ENCODE data around the gene CLEC18B.
"Not testable (repeated sequence)": the region's sequence is repeated elsewhere in the genome, so short reads cannot be mapped to it uniquely, and the experiment has no call there.

The CLEC18B gene

GRCh38 chr16:74413920-74414319 is 7.4 kb downstream of the CLEC18B start:
- not testable (repeated sequence) for H2BK120ac ChIP-seq (ENCODE audit: low read depth, low read length); H2BK12ac ChIP-seq (ENCODE audit: low read length in 2 of 2); H3K23ac ChIP-seq (ENCODE audit: low read length in 2 of 2); H3K14ac ChIP-seq (ENCODE audit: low read length in 2 of 2); H3K27me3 ChIP-seq (ENCODE audit: control insufficient read depth in 1 of 2, insufficient read depth in 1 of 2, low read length in 2 of 2); H4K8ac ChIP-seq (ENCODE audit: low read length); H3K4me2 ChIP-seq (ENCODE audit: low read length, poor library complexity, severe bottlenecking); H3K4me1 ChIP-seq (ENCODE audit: control insufficient read depth, insufficient read depth, low read depth, low read length); DNase-seq; H3K36me3 ChIP-seq (ENCODE audit: control insufficient read depth in 1 of 2, insufficient read depth in 2 of 2, low read depth in 1 of 2, low read length in 2 of 2); H3K4me3 ChIP-seq (ENCODE audit: insufficient read depth in 1 of 2, low read depth in 1 of 2, low read length in 2 of 2); H2AFZ ChIP-seq (ENCODE audit: low read depth, low read length); H3K79me1 ChIP-seq (replicated peaks; ENCODE audit: low read length, poor library complexity, severe bottlenecking); H3K9ac ChIP-seq (ENCODE audit: low read length); H2BK15ac ChIP-seq (ENCODE audit: low read depth, poor library complexity, severe bottlenecking); H4K91ac ChIP-seq (ENCODE audit: low read length); H2BK5ac ChIP-seq (ENCODE audit: low read depth, low read length, poor library complexity, severe bottlenecking); H2AK5ac ChIP-seq (ENCODE audit: low read length, severe bottlenecking); H3K18ac ChIP-seq (ENCODE audit: low read depth in 1 of 2, low read length in 2 of 2); H3K27ac ChIP-seq (ENCODE audit: low read length, poor library complexity, severe bottlenecking); H3K4ac ChIP-seq (ENCODE audit: low read depth in 1 of 2, low read length in 2 of 2); H3K9me3 ChIP-seq (ENCODE audit: control insufficient read depth, low read length)
- 76% methylated on average over 6 of the region's 7 CpGs for WGBS

- H2AFZ ChIP-seq (ENCODE audit: low read depth, low read length); H2BK5ac ChIP-seq (ENCODE audit: low read depth, low read length, poor library complexity, severe bottlenecking); H4K91ac ChIP-seq (ENCODE audit: low read length); H3K4me1 ChIP-seq (ENCODE audit: control insufficient read depth, insufficient read depth, low read depth, low read length); H3K9me3 ChIP-seq (ENCODE audit: control insufficient read depth, low read length); H3K14ac ChIP-seq (ENCODE audit: low read length in 2 of 2); H2BK15ac ChIP-seq (ENCODE audit: low read depth, poor library complexity, severe bottlenecking); H4K8ac ChIP-seq (ENCODE audit: low read length); H3K4ac ChIP-seq (ENCODE audit: low read depth in 1 of 2, low read length in 2 of 2); H3K36me3 ChIP-seq (ENCODE audit: control insufficient read depth in 1 of 2, insufficient read depth in 2 of 2, low read depth in 1 of 2, low read length in 2 of 2); H3K9ac ChIP-seq (ENCODE audit: low read length); H3K27me3 ChIP-seq (ENCODE audit: control insufficient read depth in 1 of 2, insufficient read depth in 1 of 2, low read length in 2 of 2); H3K4me2 ChIP-seq (ENCODE audit: low read length, poor library complexity, severe bottlenecking); H3K4me3 ChIP-seq (ENCODE audit: insufficient read depth in 1 of 2, low read depth in 1 of 2, low read length in 2 of 2); H3K27ac ChIP-seq (ENCODE audit: low read length, poor library complexity, severe bottlenecking); H2BK120ac ChIP-seq (ENCODE audit: low read depth, low read length); H2BK12ac ChIP-seq (ENCODE audit: low read length in 2 of 2); H3K23ac ChIP-seq (ENCODE audit: low read length in 2 of 2); DNase-seq; H3K18ac ChIP-seq (ENCODE audit: low read depth in 1 of 2, low read length in 2 of 2); H3K79me1 ChIP-seq (replicated peaks; ENCODE audit: low read length, poor library complexity, severe bottlenecking); H2AK5ac ChIP-seq (ENCODE audit: low read length, severe bottlenecking): not testable (repeated sequence)
- WGBS, result 96% methylated on average over 3 of the region's 9 CpGs
Measured at GRCh38 chr16:74413485-74413884, 7.8 kb downstream of the CLEC18B start.

- not testable (repeated sequence) for H3K9me3 ChIP-seq (ENCODE audit: control insufficient read depth, low read length); H3K14ac ChIP-seq (ENCODE audit: low read length in 2 of 2); H3K79me1 ChIP-seq (replicated peaks; ENCODE audit: low read length, poor library complexity, severe bottlenecking); H2BK15ac ChIP-seq (ENCODE audit: low read depth, poor library complexity, severe bottlenecking); H4K8ac ChIP-seq (ENCODE audit: low read length); H3K23ac ChIP-seq (ENCODE audit: low read length in 2 of 2); H3K27ac ChIP-seq (ENCODE audit: low read length, poor library complexity, severe bottlenecking); H2BK5ac ChIP-seq (ENCODE audit: low read depth, low read length, poor library complexity, severe bottlenecking); H3K4ac ChIP-seq (ENCODE audit: low read depth in 1 of 2, low read length in 2 of 2); H4K91ac ChIP-seq (ENCODE audit: low read length); H2BK120ac ChIP-seq (ENCODE audit: low read depth, low read length); H3K36me3 ChIP-seq (ENCODE audit: control insufficient read depth in 1 of 2, insufficient read depth in 2 of 2, low read depth in 1 of 2, low read length in 2 of 2); H2AK5ac ChIP-seq (ENCODE audit: low read length, severe bottlenecking); H3K4me3 ChIP-seq (ENCODE audit: insufficient read depth in 1 of 2, low read depth in 1 of 2, low read length in 2 of 2); H2BK12ac ChIP-seq (ENCODE audit: low read length in 2 of 2); H3K4me1 ChIP-seq (ENCODE audit: control insufficient read depth, insufficient read depth, low read depth, low read length); DNase-seq; H3K18ac ChIP-seq (ENCODE audit: low read depth in 1 of 2, low read length in 2 of 2); H3K4me2 ChIP-seq (ENCODE audit: low read length, poor library complexity, severe bottlenecking); H2AFZ ChIP-seq (ENCODE audit: low read depth, low read length); H3K27me3 ChIP-seq (ENCODE audit: control insufficient read depth in 1 of 2, insufficient read depth in 1 of 2, low read length in 2 of 2); H3K9ac ChIP-seq (ENCODE audit: low read length)
- WGBS, result 66% methylated on average over 2 of the region's 10 CpGs
Measured at GRCh38 chr16:74412775-74413390, 8.4 kb downstream of the CLEC18B start.

- not testable (repeated sequence) for H3K4ac ChIP-seq (ENCODE audit: low read depth in 1 of 2, low read length in 2 of 2); DNase-seq; H3K4me1 ChIP-seq (ENCODE audit: control insufficient read depth, insufficient read depth, low read depth, low read length); H4K91ac ChIP-seq (ENCODE audit: low read length); H2BK15ac ChIP-seq (ENCODE audit: low read depth, poor library complexity, severe bottlenecking); H2BK5ac ChIP-seq (ENCODE audit: low read depth, low read length, poor library complexity, severe bottlenecking); H2BK12ac ChIP-seq (ENCODE audit: low read length in 2 of 2); H2AFZ ChIP-seq (ENCODE audit: low read depth, low read length); H3K27ac ChIP-seq (ENCODE audit: low read length, poor library complexity, severe bottlenecking); H2BK120ac ChIP-seq (ENCODE audit: low read depth, low read length); H3K27me3 ChIP-seq (ENCODE audit: control insufficient read depth in 1 of 2, insufficient read depth in 1 of 2, low read length in 2 of 2); H3K23ac ChIP-seq (ENCODE audit: low read length in 2 of 2); H2AK5ac ChIP-seq (ENCODE audit: low read length, severe bottlenecking); H3K9ac ChIP-seq (ENCODE audit: low read length); H3K9me3 ChIP-seq (ENCODE audit: control insufficient read depth, low read length); H3K18ac ChIP-seq (ENCODE audit: low read depth in 1 of 2, low read length in 2 of 2); H3K4me2 ChIP-seq (ENCODE audit: low read length, poor library complexity, severe bottlenecking); H3K4me3 ChIP-seq (ENCODE audit: insufficient read depth in 1 of 2, low read depth in 1 of 2, low read length in 2 of 2); H3K79me1 ChIP-seq (replicated peaks; ENCODE audit: low read length, poor library complexity, severe bottlenecking); H3K36me3 ChIP-seq (ENCODE audit: control insufficient read depth in 1 of 2, insufficient read depth in 2 of 2, low read depth in 1 of 2, low read length in 2 of 2); H4K8ac ChIP-seq (ENCODE audit: low read length); H3K14ac ChIP-seq (ENCODE audit: low read length in 2 of 2)
- no CpG with 5 or more reads among the region's 13 CpGs for WGBS
Measured at GRCh38 chr16:74412138-74412774, 9.0 kb downstream of the CLEC18B start.
